Measurements from ENCODE around the gene FYCO1. TPM values are rescaled to one million over a fixed set of nuclear protein-coding genes. Genes with fewer than 3 reads are reported as not detected.

The FYCO1 gene
- total and polyA plus RNA-seq, 2 of the 8 experiments (the other 6 are each of a cell fraction or from before 2014, with no cell fraction given), result 4.8 to 10.8 TPM

DNA sequence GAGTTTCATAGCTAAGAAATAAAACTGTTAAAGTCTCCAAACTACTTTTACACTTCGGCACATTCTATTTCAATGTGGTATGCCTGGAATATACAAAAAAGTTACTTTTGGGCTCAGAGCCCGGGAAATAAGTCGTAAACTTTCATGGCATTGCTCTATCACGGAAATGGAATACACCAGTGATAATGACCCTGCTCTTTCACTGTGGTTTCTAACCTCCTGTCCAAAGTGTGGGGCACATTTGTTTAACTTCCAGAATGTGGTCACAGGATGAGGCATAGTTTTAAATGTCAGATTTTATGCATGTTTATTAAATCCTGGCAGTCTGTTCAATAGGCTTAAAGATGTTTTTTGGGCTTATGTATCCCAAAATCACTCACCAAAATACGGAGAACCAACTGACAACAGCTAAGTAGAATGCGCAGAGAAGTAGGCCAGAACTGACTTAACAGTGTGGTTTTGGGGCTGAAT is 47.3 kb downstream of the FYCO1 start:
- H3K36me3 ChIP-seq (ENCODE audit: control insufficient read depth in 2 of 4, insufficient read depth in 4 of 4, low read length in 3 of 4), result peaks cover 5 to 52% (median 44%) of the 10 kb centered on the region in 4 experiments; a peak in 7 of 8 replicates
- no peak overlapping the region for H4K5ac ChIP-seq (ENCODE audit: insufficient read length, low read depth, low read length)
- H2BK12ac ChIP-seq (ENCODE audit: low read depth, low read length), result no peak overlapping the region
- H3K79me2 ChIP-seq (ENCODE audit: control insufficient read depth in 1 of 2, insufficient read depth in 2 of 2, low read length in 2 of 2), result no peaks in the 10 kb centered on the region
- no peaks in the 10 kb centered on the region for H3K9me3 ChIP-seq (ENCODE audit: insufficient read depth in 2 of 2, low read depth in 1 of 2, low read length in 1 of 2)
- no peak overlapping the region for H3K18ac ChIP-seq (ENCODE audit: extremely low read depth, low read length)
- H4K8ac ChIP-seq (ENCODE audit: extremely low read depth, insufficient read depth, low read length), result no peak overlapping the region
- H2AFZ ChIP-seq (ENCODE audit: low read length), result no peak overlapping the region
- peaks cover 1 to 4% of the 10 kb centered on the region in 2 experiments for H4K20me1 ChIP-seq (replicated peaks in 1 of 2; ENCODE audit: control insufficient read depth in 1 of 2, insufficient read depth in 2 of 2, low read length in 2 of 2)
- H2BK5ac ChIP-seq (ENCODE audit: low read depth, low read length), result no peak overlapping the region
- H3K4me3 ChIP-seq (ENCODE audit: extremely low read depth in 1 of 4, insufficient read depth in 2 of 4, low read depth in 3 of 4, low read length in 4 of 4), result no peak overlapping the region
- H2BK120ac ChIP-seq (replicated peaks; ENCODE audit: low read depth, low read length), result no peak overlapping the region
- H2AK5ac ChIP-seq (ENCODE audit: low read depth, low read length), result no peak overlapping the region
- no peak overlapping the region for H2BK15ac ChIP-seq (ENCODE audit: low read length)
- no peak for FAIRE-seq
- H3K23ac ChIP-seq (ENCODE audit: insufficient read length), result no peak overlapping the region
- no peak overlapping the region for H3K9ac ChIP-seq (replicated peaks in 1 of 4; ENCODE audit: extremely low read depth in 1 of 4, low read depth in 3 of 4, low read length in 3 of 4)
- H3K79me1 ChIP-seq (ENCODE audit: low read depth, low read length), result no peaks in the 10 kb centered on the region
- 94% methylated on average over 6 of the region's 6 CpGs; no CpG with 5 or more reads in 1 of the 2 experiments for WGBS, 2 experiments (ENCODE audit: extremely low coverage in 1 of 2, insufficient coverage in 1 of 2, insufficient read length in 1 of 2, insufficient replicate concordance in 2 of 2, low coverage in 1 of 2, low lambda C conversion rate in 2 of 2, missing lambda C conversion rate in 1 of 2)
- TF ChIP-seq BRCA1 (IDR thresholded peaks at IDR 0.05; ENCODE audit: low read depth, low read length) (no peak), EP300 (IDR thresholded peaks at IDR 0.05; ENCODE audit: borderline replicate concordance in 1 of 2, low read depth in 2 of 2, low read length in 2 of 2) (no peak), MAFK (IDR thresholded peaks at IDR 0.05; ENCODE audit: low read depth, low read length) (no peak), SP4 (IDR thresholded peaks at IDR 0.05; ENCODE audit: low read length) (no peak)
- no peak overlapping the region for H3K27ac ChIP-seq (ENCODE audit: low read depth, low read length)
- no peak overlapping the region for H3K4me2 ChIP-seq (ENCODE audit: insufficient read depth in 1 of 2, low read depth in 2 of 2, low read length in 2 of 2)
- ChIA-PET CTCF (ENCODE audit: partially characterized antibody) (interaction anchor here (1.1 to 1.4 kb wide), 2 partner anchors 9 to 20 kb away, joined by 3 read pairs; no protein-coding TSS in a partner anchor), POLR2A (ENCODE audit: partially characterized antibody) (no interaction called here)
- H4K91ac ChIP-seq (replicated peaks; ENCODE audit: insufficient read length, low read length), result no peak overlapping the region
- no peak overlapping the region for H3K4ac ChIP-seq (replicated peaks; ENCODE audit: insufficient read length, low read depth, low read length)
- H3K4me1 ChIP-seq (replicated peaks in 1 of 4; ENCODE audit: control insufficient read depth in 3 of 4, insufficient read depth in 4 of 4, low read length in 3 of 4), result no peaks in the 10 kb centered on the region
- H3K27me3 ChIP-seq (replicated peaks in 1 of 4; ENCODE audit: control insufficient read depth in 3 of 4, extremely low read depth in 1 of 4, insufficient read depth in 3 of 4, low read length in 3 of 4), result no peaks in the 10 kb centered on the region
- no peak overlapping the region for H3K56ac ChIP-seq (replicated peaks; ENCODE audit: insufficient read length, low read depth, low read length)
- DNase-seq (ENCODE audit: low read depth in 1 of 2, low spot score in 2 of 2), result no peak
- H2BK20ac ChIP-seq (ENCODE audit: low read length), result no peak overlapping the region
- no peaks in the 10 kb centered on the region for H3K23me2 ChIP-seq (ENCODE audit: low read depth, low read length)
- H3K14ac ChIP-seq (ENCODE audit: insufficient read length), result no peak overlapping the region
